HepG2 (cell line): ENCODE results near the gene RUVBL2. TPM values are rescaled to one million over a fixed set of nuclear protein-coding genes. Genes with fewer than 3 reads are reported as not detected.

Source experiments
- ARNTL ChIP-seq: sonication (generic); formaldehyde crosslinking; IDR thresholded peaks from 2 replicates; pipeline ENCODE4 v1.4.0; 2020; ENCODE audit warnings: mild to moderate bottlenecking, missing genetic modification reagents
- HES4 ChIP-seq: sonication (generic); formaldehyde crosslinking; IDR thresholded peaks from 2 replicates; pipeline ENCODE4 v1.9.0; 2021; ENCODE audit warnings: mild to moderate bottlenecking, missing genetic modification reagents, borderline replicate concordance
- KLF13 ChIP-seq: sonication (generic); formaldehyde crosslinking; IDR thresholded peaks from 2 replicates; pipeline ENCODE4 v1.4.0; 2020; ENCODE audit warnings: mild to moderate bottlenecking, missing genetic modification reagents
- MED8 ChIP-seq: sonication (generic); formaldehyde crosslinking; IDR thresholded peaks from 2 replicates; pipeline ENCODE4 v1.8.1; 2023; ENCODE audit warnings: mild to moderate bottlenecking, missing genetic modification reagents; ENCODE audit not compliant: insufficient replicate concordance
- POLR2A ChIP-seq, 2 experiments: IDR thresholded peaks; 2 replicates each; pipeline ENCODE4 v1.6.1; 2011; ENCODE audit warnings: low read depth in 2 of 2, low read length in 2 of 2, mild to moderate bottlenecking in 1 of 2, moderate library complexity in 1 of 2; ENCODE audit not compliant: insufficient read depth in 1 of 2
- THAP11 ChIP-seq: IDR thresholded peaks from 2 replicates; pipeline ENCODE4 v1.6.1; 2016; ENCODE audit warnings: missing biosample characterization, missing genetic modification reagents
- TMF1 ChIP-seq: sonication (generic); formaldehyde crosslinking; IDR thresholded peaks from 2 replicates; pipeline ENCODE4 v1.8.1; 2022; ENCODE audit warnings: low read depth, missing genetic modification reagents
- ZNF317 ChIP-seq: sonication (generic); formaldehyde crosslinking; IDR thresholded peaks from 2 replicates; pipeline ENCODE4 v1.5.0; 2020; ENCODE audit warnings: mild to moderate bottlenecking, missing genetic modification reagents
- ZNF333 ChIP-seq: sonication (generic); formaldehyde crosslinking; IDR thresholded peaks from 2 replicates; pipeline ENCODE4 v1.4.0; 2020; ENCODE audit warnings: mild to moderate bottlenecking, missing genetic modification reagents, borderline replicate concordance
- ZNF564 ChIP-seq: sonication (generic); formaldehyde crosslinking; IDR thresholded peaks from 2 replicates; pipeline ENCODE4 v1.8.1; 2023; ENCODE audit warnings: mild to moderate bottlenecking, missing genetic modification reagents
- ZNF703 ChIP-seq: sonication (generic); formaldehyde crosslinking; IDR thresholded peaks from 2 replicates; pipeline ENCODE4 v1.5.1; 2020; ENCODE audit warnings: missing genetic modification reagents, mild to moderate bottlenecking, moderate library complexity, borderline replicate concordance
- ZNF772 ChIP-seq: sonication (generic); formaldehyde crosslinking; IDR thresholded peaks from 2 replicates; pipeline ENCODE4 v1.5.0; 2020; ENCODE audit warnings: mild to moderate bottlenecking, missing genetic modification reagents
- ZNF792 ChIP-seq: IDR thresholded peaks from 2 replicates; pipeline ENCODE4 v1.6.1; 2016
- polyA plus RNA-seq, 8 experiments: library from polyadenylated mRNA; depleted of rRNA in 3 of 8; stranded (reverse) in 7 of 8; unstranded in 1 of 8; fragments of >200 nt; fragmentation: Illumina TruSeq in 4 of 8; extraction: Trizol in 4 of 8; gene quantifications; 2 replicates each; pipeline versions ENCODE4 v1.2.1 to v1.2.3, GENCODE V29; 2011 to 2016; ENCODE audit warnings: low read depth in 4 of 8, missing spikeins in 1 of 8, mixed read lengths in 1 of 8; ENCODE audit not compliant: insufficient read depth in 1 of 8
- total RNA-seq, 5 experiments: library from RNA; depleted of rRNA; stranded (reverse); fragments of >200 nt; fragmentation: Illumina TruSeq; extraction: Trizol; gene quantifications; 2 replicates each; pipeline ENCODE4 v1.2.3, GENCODE V29; 2016; ENCODE audit warnings: low read depth in 1 of 5
- TF ChIP-seq, protein P1 (sequence below): sonication (generic); formaldehyde crosslinking; IDR thresholded peaks from 2 replicates; pipeline ENCODE4 v1.4.0; 2020; ENCODE audit warnings: missing genetic modification reagents

Gene RUVBL2
- total and polyA plus RNA-seq, 2 of the 13 experiments (the other 11 are each of a cell fraction or from before 2014, with no cell fraction given), result 120 to 122 TPM

DNA sequence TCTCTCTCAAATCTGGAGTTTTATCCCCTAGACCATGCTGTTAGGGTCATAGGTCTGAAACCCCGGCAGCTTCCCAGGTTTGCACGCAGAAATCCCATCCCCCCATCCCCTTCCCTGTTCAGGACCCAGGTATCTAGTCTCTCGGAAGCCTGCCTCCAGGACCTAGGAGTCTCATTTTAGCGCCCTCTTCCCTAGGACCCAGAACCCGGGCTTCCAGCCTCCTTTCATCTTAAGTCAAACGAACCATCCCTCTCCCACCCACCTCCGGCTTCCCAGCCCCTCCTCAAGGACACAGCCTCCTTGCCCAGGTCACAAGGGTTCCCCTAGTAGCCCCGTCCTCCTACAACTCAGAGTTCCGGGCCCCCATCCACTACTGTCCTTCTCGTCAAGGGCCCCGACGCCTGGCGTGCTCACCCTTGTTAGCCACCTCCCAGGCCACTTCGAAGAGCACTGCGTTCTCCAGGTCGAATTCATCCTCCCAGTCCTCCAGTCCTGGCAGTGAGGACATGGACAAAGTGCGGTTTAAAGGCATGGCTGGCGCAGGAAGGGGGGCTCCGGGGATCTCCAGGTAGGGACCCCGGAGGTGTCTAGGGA is 1.0 kb upstream of the RUVBL2 start (continued):
- TF ChIP-seq, protein P1, sequence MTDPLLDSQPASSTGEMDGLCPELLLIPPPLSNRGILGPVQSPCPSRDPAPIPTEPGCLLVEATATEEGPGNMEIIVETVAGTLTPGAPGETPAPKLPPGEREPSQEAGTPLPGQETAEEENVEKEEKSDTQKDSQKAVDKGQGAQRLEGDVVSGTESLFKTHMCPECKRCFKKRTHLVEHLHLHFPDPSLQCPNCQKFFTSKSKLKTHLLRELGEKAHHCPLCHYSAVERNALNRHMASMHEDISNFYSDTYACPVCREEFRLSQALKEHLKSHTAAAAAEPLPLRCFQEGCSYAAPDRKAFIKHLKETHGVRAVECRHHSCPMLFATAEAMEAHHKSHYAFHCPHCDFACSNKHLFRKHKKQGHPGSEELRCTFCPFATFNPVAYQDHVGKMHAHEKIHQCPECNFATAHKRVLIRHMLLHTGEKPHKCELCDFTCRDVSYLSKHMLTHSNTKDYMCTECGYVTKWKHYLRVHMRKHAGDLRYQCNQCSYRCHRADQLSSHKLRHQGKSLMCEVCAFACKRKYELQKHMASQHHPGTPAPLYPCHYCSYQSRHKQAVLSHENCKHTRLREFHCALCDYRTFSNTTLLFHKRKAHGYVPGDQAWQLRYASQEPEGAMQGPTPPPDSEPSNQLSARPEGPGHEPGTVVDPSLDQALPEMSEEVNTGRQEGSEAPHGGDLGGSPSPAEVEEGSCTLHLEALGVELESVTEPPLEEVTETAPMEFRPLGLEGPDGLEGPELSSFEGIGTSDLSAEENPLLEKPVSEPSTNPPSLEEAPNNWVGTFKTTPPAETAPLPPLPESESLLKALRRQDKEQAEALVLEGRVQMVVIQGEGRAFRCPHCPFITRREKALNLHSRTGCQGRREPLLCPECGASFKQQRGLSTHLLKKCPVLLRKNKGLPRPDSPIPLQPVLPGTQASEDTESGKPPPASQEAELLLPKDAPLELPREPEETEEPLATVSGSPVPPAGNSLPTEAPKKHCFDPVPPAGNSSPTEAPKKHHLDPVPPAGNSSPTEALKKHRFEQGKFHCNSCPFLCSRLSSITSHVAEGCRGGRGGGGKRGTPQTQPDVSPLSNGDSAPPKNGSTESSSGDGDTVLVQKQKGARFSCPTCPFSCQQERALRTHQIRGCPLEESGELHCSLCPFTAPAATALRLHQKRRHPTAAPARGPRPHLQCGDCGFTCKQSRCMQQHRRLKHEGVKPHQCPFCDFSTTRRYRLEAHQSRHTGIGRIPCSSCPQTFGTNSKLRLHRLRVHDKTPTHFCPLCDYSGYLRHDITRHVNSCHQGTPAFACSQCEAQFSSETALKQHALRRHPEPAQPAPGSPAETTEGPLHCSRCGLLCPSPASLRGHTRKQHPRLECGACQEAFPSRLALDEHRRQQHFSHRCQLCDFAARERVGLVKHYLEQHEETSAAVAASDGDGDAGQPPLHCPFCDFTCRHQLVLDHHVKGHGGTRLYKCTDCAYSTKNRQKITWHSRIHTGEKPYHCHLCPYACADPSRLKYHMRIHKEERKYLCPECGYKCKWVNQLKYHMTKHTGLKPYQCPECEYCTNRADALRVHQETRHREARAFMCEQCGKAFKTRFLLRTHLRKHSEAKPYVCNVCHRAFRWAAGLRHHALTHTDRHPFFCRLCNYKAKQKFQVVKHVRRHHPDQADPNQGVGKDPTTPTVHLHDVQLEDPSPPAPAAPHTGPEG, result 0 out of 2 replicates have a peak, but pooled peaks have one; percentile 34
- TF ChIP-seq ARNTL (CRISPR knock-in tag) (no peak), TMF1 (CRISPR knock-in tag) (peak; percentile 80; the same call in 1 of the 2 replicates), ZNF333 (CRISPR knock-in tag) (0 out of 2 replicates have a peak, but pooled peaks have one; percentile 12), KLF13 (CRISPR knock-in tag) (0 out of 2 replicates have a peak, but pooled peaks have one; percentile 60), ZNF317 (CRISPR knock-in tag) (0 out of 2 replicates have a peak, but pooled peaks have one; percentile 18), ZNF792 (CRISPR knock-in tag) (no peak), MED8 (CRISPR knock-in tag) (peak; percentile 18), ZNF772 (CRISPR knock-in tag) (peak; percentile 76; the same call in 1 of the 2 replicates), ZNF703 (CRISPR knock-in tag) (no peak), HES4 (0 out of 2 replicates have a peak, but pooled peaks have one; percentile 22), THAP11 (no peak), ZNF564 (no peak), POLR2A (IDR thresholded peaks at IDR 0.05; ENCODE audit: insufficient read depth in 1 of 2, low read depth in 2 of 2, low read length in 2 of 2) (no peak)
